Liver (tissue), 9 donors: ENCODE results near the gene APOA5. TPM values are rescaled to one million over a fixed set of nuclear protein-coding genes. Genes with fewer than 3 reads are reported as not detected.

Experiments
- DNase-seq: peaks from one replicate; pipeline ENCODE4 v3.0.0-alpha.2; 2017; ENCODE audit warnings: low spot score
- H3K27ac ChIP-seq, 2 donors: one replicate each; pipeline ENCODE4 v1.7.0; 2013; ENCODE audit warnings: inconsistent platforms in 2 of 2, low read length in 2 of 2, control low read depth in 1 of 2, low read depth in 1 of 2, mild to moderate bottlenecking in 1 of 2
- H3K27me3 ChIP-seq, 4 donors: one replicate each; pipeline versions ENCODE4 v1.6.1 to v1.7.0; 2013; ENCODE audit warnings: low read length in 3 of 4, inconsistent platforms in 1 of 4, mild to moderate bottlenecking in 1 of 4, moderate library complexity in 1 of 4; ENCODE audit not compliant: control insufficient read depth in 4 of 4, insufficient read depth in 4 of 4
- H3K36me3 ChIP-seq, 4 donors: one replicate each; pipeline versions ENCODE4 v1.6.1 to v1.7.0; 2013; ENCODE audit warnings: low read length in 3 of 4, mild to moderate bottlenecking in 3 of 4, low read depth in 1 of 4, moderate library complexity in 1 of 4; ENCODE audit not compliant: control insufficient read depth in 4 of 4, insufficient read depth in 3 of 4
- H3K4me1 ChIP-seq, 4 donors: one replicate each; pipeline versions ENCODE4 v1.6.1 to v1.7.0; 2013; ENCODE audit warnings: low read length in 3 of 4, mild to moderate bottlenecking in 3 of 4, moderate library complexity in 1 of 4; ENCODE audit not compliant: control insufficient read depth in 4 of 4, insufficient read depth in 4 of 4
- H3K4me3 ChIP-seq, 3 donors: one replicate each; pipeline versions ENCODE4 v1.6.1 to v1.7.0; 2013; ENCODE audit warnings: low read length in 3 of 3, control low read depth in 1 of 3, low read depth in 1 of 3, mild to moderate bottlenecking in 1 of 3
- H3K9ac ChIP-seq, 2 donors: one replicate each; pipeline ENCODE4 v1.7.0; 2013; ENCODE audit warnings: low read length in 2 of 2, mild to moderate bottlenecking in 2 of 2, moderate library complexity in 2 of 2, control low read depth in 1 of 2, low read depth in 1 of 2
- H3K9me3 ChIP-seq, 4 donors: one replicate each; pipeline versions ENCODE4 v1.6.1 to v1.7.0; 2013; ENCODE audit warnings: low read length in 3 of 4; ENCODE audit not compliant: control insufficient read depth in 4 of 4
- ATF3 ChIP-seq: IDR thresholded peaks from 2 replicates; pipeline ENCODE4 v1.6.1; 2016; ENCODE audit warnings: antibody characterized with exemption
- FOXA1 ChIP-seq: IDR thresholded peaks from 2 replicates; pipeline ENCODE4 v1.6.1; 2016; ENCODE audit warnings: antibody characterized with exemption
- GABPA ChIP-seq, 2 donors: IDR thresholded peaks in 1 of 2; conservative IDR thresholded peaks in 1 of 2; 2 replicates each; pipeline ENCODE4 v1.6.1; 2016; ENCODE audit warnings: antibody characterized with exemption in 2 of 2, mild to moderate bottlenecking in 1 of 2, moderate library complexity in 1 of 2
- HNF4G ChIP-seq: IDR thresholded peaks from 2 replicates; pipeline ENCODE4 v1.6.1; 2016; ENCODE audit warnings: antibody characterized with exemption
- JUND ChIP-seq, 2 donors: IDR thresholded peaks; 2 replicates each; pipeline ENCODE4 v1.6.1; 2016; ENCODE audit warnings: antibody characterized with exemption in 2 of 2
- NR2F2 ChIP-seq: IDR thresholded peaks from 2 replicates; pipeline ENCODE4 v1.6.1; 2016; ENCODE audit warnings: antibody characterized with exemption
- RAD21 ChIP-seq, 2 donors: IDR thresholded peaks; 2 replicates each; pipeline ENCODE4 v1.6.1; 2016; ENCODE audit warnings: antibody characterized with exemption in 2 of 2, mild to moderate bottlenecking in 2 of 2
- REST ChIP-seq: IDR thresholded peaks from 2 replicates; pipeline ENCODE4 v1.6.1; 2016; ENCODE audit warnings: antibody characterized with exemption, mild to moderate bottlenecking
- SP1 ChIP-seq: IDR thresholded peaks from 2 replicates; pipeline ENCODE4 v1.6.1; 2018; ENCODE audit warnings: antibody characterized with exemption, mild to moderate bottlenecking
- YY1 ChIP-seq: IDR thresholded peaks from 2 replicates; pipeline ENCODE4 v1.6.1; 2016; ENCODE audit warnings: antibody characterized with exemption, mild to moderate bottlenecking
- WGBS: extraction: QIAGEN DNeasy Blood & Tissue Kit; methylation state at CpG from one replicate; pipeline ENCODE4 v1.1.7; 2013; 5-methylcytosine and 5-hydroxymethylcytosine counted together
- polyA plus RNA-seq, 2 donors: library from polyadenylated mRNA; stranded (reverse) in 1 of 2; unstranded in 1 of 2; fragments of 200-250 nt in 1 of 2; fragments of >200 nt in 1 of 2; fragmentation: Nextera tagmentation in 1 of 2; extraction: Ambion mirVana in 1 of 2; gene quantifications; one replicate each; pipeline versions ENCODE4 v1.2.1 to v1.2.3, GENCODE V29; 2013 to 2015
- total RNA-seq, 2 donors: library from RNA; depleted of rRNA; stranded (reverse); fragments of >200 nt; gene quantifications; one replicate each; pipeline ENCODE4 v1.2.3, GENCODE V29; 2014
- donor health status: healthy.
- donor health status: healthy.
- donor health status: healthy.
- donor health status: healthy.
- donor health status: healthy.

The APOA5 gene
- total and polyA plus RNA-seq, 4 donors = 7.3 to 1,045 (median 739) TPM

- Histone ChIP-seq H3K36me3 (peaks cover 10 to 41% (median 35%) of the 10 kb centered on the region in 4 donors), H3K9me3 (no peaks in the 10 kb centered on the region), H3K4me3 (peak overlapping the region; percentile 42 to 78 (median 68)), H3K4me1 (peaks cover 0 to 48% (median 42%) of the 10 kb centered on the region in 4 donors), H3K27ac (no peak overlapping the region), H3K27me3 (no peaks in the 10 kb centered on the region), H3K9ac (peak overlapping the region in 1 of 2 donors; percentile 9)
- DNase-seq = no peak
- TF ChIP-seq HNF4G (no peak), FOXA1 (no peak), SP1 (no peak), RAD21 (IDR thresholded peaks at IDR 0.05) (no peak), REST (no peak), NR2F2 (no peak), ATF3 (no peak)
- 78% methylated on average over 5 of the region's 5 CpGs for WGBS
These were observed 4.7 kb downstream of the APOA5 start for GRCh38 chr11:116786966-116787365.

GRCh38 chr11:116786326-116786725 is 5.4 kb downstream of the APOA5 start:
- Histone ChIP-seq H3K27me3 (no peaks in the 10 kb centered on the region), H3K27ac (no peak overlapping the region), H3K36me3 (peaks cover 10 to 44% (median 38%) of the 10 kb centered on the region in 4 donors), H3K9ac (no peak overlapping the region), H3K9me3 (no peaks in the 10 kb centered on the region), H3K4me1 (peaks cover 0 to 43% (median 39%) of the 10 kb centered on the region in 4 donors), H3K4me3 (no peak overlapping the region)
- WGBS = 91% methylated on average over 2 of the region's 2 CpGs
- TF ChIP-seq YY1 (no peak), GABPA (IDR thresholded peaks at IDR 0.05 in 1 of 2, conservative IDR thresholded peaks at IDR 0.05 in 1 of 2) (no peak), SP1 (no peak), ATF3 (no peak), JUND (IDR thresholded peaks at IDR 0.05) (no peak), REST (no peak)
- DNase-seq = no peak
